HL-60 (cell line): Measurements from ENCODE around the gene NUBP2.

Experiments used
- DNase-seq, 2 experiments: peaks; one replicate each; pipeline ENCODE4 v3.0.0-alpha.2; 2010 to 2020; ENCODE audit warnings: low read depth in 1 of 2, low spot score in 1 of 2
- H3K27ac ChIP-seq: fragments of 250-450 bp; sonication (Bioruptor Pico); replicated peaks from 2 replicates; pipeline ENCODE4 v1.5.1; 2020; ENCODE audit warnings: mild to moderate bottlenecking, moderate library complexity
- H3K27me3 ChIP-seq: fragments of 250-450 bp; sonication (Bioruptor Pico); 2 replicates; pipeline ENCODE4 v1.5.1; 2021; ENCODE audit warnings: mild to moderate bottlenecking, moderate library complexity; ENCODE audit not compliant: insufficient read depth, poor library complexity, severe bottlenecking
- H3K4me3 ChIP-seq: replicated peaks from 2 replicates; pipeline ENCODE4 v1.5.1; 2011; ENCODE audit warnings: mild to moderate bottlenecking, control low read depth, low read length; ENCODE audit not compliant: insufficient read depth
- CTCF ChIP-seq: IDR thresholded peaks from one replicate; pipeline ENCODE4 v1.5.1; 2011; ENCODE audit warnings: low read length, control low read depth, inconsistent platforms; ENCODE audit not compliant: insufficient read depth
- GABPA ChIP-seq: IDR thresholded peaks from 2 replicates; pipeline ENCODE4 v1.6.1; 2012; ENCODE audit warnings: low read depth
- POLR2AphosphoS5 ChIP-seq: IDR thresholded peaks from 2 replicates; pipeline ENCODE4 v1.6.1; 2012; ENCODE audit warnings: low read depth
- REST ChIP-seq: IDR thresholded peaks from 2 replicates; pipeline ENCODE4 v1.6.1; 2012; ENCODE audit warnings: low read depth; ENCODE audit not compliant: insufficient replicate concordance
- SPI1 ChIP-seq: IDR thresholded peaks from 2 replicates; pipeline ENCODE4 v1.6.1; 2012; ENCODE audit warnings: low read depth, mild to moderate bottlenecking, borderline replicate concordance

NUBP2 gene

DNA sequence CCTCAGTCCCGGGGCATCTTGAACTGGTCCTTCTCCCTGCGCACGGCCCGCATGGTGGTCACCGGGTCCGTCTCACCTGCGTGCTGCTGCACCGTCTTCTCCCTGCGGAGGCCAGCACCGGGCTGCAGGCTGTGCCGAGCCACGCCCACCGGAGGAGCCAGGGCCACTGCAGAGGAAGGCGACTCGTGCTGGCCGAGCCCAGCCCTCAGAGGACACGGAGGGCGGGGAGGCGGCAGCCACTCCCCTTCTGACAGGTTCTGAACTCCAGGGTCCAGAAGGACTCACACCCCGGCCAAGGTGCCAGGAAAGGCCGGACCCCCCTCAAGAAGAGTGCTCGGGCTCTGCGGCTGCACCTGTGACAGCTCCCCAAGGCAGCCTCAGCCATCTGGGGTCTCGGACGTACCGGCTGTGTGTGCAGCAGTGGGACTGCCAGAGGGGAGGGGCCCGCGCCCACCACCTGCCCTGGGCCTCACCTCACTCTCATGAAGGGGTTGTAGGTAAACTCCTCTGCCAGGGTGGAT is 26.6 kb downstream of the NUBP2 start:
- H3K4me3 ChIP-seq = no peak overlapping the region
- TF ChIP-seq GABPA (no peak), POLR2AphosphoS5 (no peak), CTCF (no peak)
- DNase-seq = no peak
- no peak overlapping the region for H3K27ac ChIP-seq
- no peaks in the 10 kb centered on the region for H3K27me3 ChIP-seq

GRCh38 chr16:1810106-1810505 is 27.3 kb downstream of the NUBP2 start:
- Histone ChIP-seq H3K4me3 (no peak overlapping the region), H3K27ac (no peak overlapping the region), H3K27me3 (no peaks in the 10 kb centered on the region)
- TF ChIP-seq GABPA (no peak), REST (no peak), CTCF (no peak), POLR2AphosphoS5 (no peak), SPI1 (no peak)
- no peak for DNase-seq

DNA sequence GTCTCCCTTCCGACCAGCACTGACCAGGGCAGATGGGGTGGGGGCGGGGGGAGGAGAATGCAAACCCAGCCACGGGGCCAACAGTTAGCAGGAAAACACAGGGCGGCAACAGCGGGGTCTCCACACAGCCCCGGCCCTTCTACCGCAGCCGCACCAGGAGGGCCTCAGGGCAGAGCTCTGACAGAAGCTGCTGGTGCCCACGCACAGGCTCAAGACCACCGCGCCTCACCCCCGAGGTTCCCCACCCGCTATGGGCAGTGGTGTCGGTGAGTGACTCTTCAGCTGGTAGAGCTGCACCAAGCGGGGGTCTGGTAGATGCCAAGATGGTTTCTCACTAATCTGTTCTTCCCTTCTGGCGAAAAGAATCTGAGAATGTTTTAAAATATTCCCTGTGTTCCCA is 27.8 kb downstream of the NUBP2 start:
- H3K4me3 ChIP-seq = no peak overlapping the region
- H3K27ac ChIP-seq = no peak overlapping the region
- no peak for DNase-seq
- H3K27me3 ChIP-seq = no peaks in the 10 kb centered on the region
- TF ChIP-seq REST = no peak
- TF ChIP-seq CTCF = no peak
- no peak for TF ChIP-seq SPI1
- no peak for TF ChIP-seq GABPA
- no peak for TF ChIP-seq POLR2AphosphoS5

GRCh38 chr16:1812732-1813163 is 30.0 kb downstream of the NUBP2 start:
- peak; percentile 41 to 70 for DNase-seq
- Histone ChIP-seq H3K27me3 (no peaks in the 10 kb centered on the region), H3K4me3 (no peak overlapping the region), H3K27ac (no peak overlapping the region)
- no peak for TF ChIP-seq SPI1
- peak; percentile 64 for TF ChIP-seq CTCF
